Effector CD4-positive, alpha-beta T cell (primary cell): Measurements from ENCODE around the gene PDE9A.
"Not testable (repeated sequence)": the region's sequence is repeated elsewhere in the genome, so short reads cannot be mapped to it uniquely, and the experiment has no call there.

Experiments
- DNase-seq: peaks from one replicate; pipeline ENCODE4 v3.0.0-alpha.2; 2020
- total RNA-seq: gene quantifications from one replicate; lab custom pipeline; 2026; lab: John Stamatoyannopoulos, UW

Gene PDE9A
- total RNA-seq = 13.3 reads per million, percentile 38 among the genes with 10 or more reads in this experiment

GRCh38 chr21:42653231-42654061, at the start of gene PDE9A:
PDE9A (plus strand) TSS chr21:42653621; CDS start chr21:42653815, 194 bp downstream.
- DNase-seq = no peak

GRCh38 chr21:42607102-42607501, 46.3 kb upstream of the PDE9A start:
- DNase-seq = no peak

GRCh38 chr21:42607525-42608102, 45.8 kb upstream of the PDE9A start:
- DNase-seq = no peak

GRCh38 chr21:42608446-42608845, 45.0 kb upstream of the PDE9A start:
- no peak for DNase-seq

- DNase-seq = no peak
These were observed 43.6 kb upstream of the PDE9A start for GRCh38 chr21:42609811-42610210.

GRCh38 chr21:42611852-42612251, 41.6 kb upstream of the PDE9A start:
- no peak for DNase-seq

- DNase-seq = no peak
These were observed 41.0 kb upstream of the PDE9A start for GRCh38 chr21:42612390-42612789.

GRCh38 chr21:42613756-42614155, 39.7 kb upstream of the PDE9A start:
- no peak for DNase-seq

- DNase-seq = peak; percentile 27
These were observed 39.0 kb upstream of the PDE9A start for GRCh38 chr21:42614396-42614795.

GRCh38 chr21:42614811-42615351, 38.5 kb upstream of the PDE9A start:
- DNase-seq = peak; percentile 14

GRCh38 chr21:42615377-42615776, 38.0 kb upstream of the PDE9A start:
- DNase-seq = not testable (repeated sequence)

GRCh38 chr21:42615924-42616323, 37.5 kb upstream of the PDE9A start:
- DNase-seq = no peak

GRCh38 chr21:42616446-42616845, 37.0 kb upstream of the PDE9A start:
- DNase-seq = no peak

GRCh38 chr21:42616941-42617340, 36.5 kb upstream of the PDE9A start:
- no peak for DNase-seq

GRCh38 chr21:42617486-42617885, 35.9 kb upstream of the PDE9A start:
- DNase-seq = no peak

GRCh38 chr21:42618707-42619102, 34.7 kb upstream of the PDE9A start:
- DNase-seq = no peak

GRCh38 chr21:42619166-42619565, 34.3 kb upstream of the PDE9A start:
- no peak for DNase-seq

GRCh38 chr21:42619841-42620240, 33.6 kb upstream of the PDE9A start:
- no peak for DNase-seq

- no peak for DNase-seq
These were observed 32.1 kb upstream of the PDE9A start for GRCh38 chr21:42621166-42621818.

- DNase-seq = no peak
These were observed 31.6 kb upstream of the PDE9A start for GRCh38 chr21:42621819-42622177.

- no peak for DNase-seq
These were observed 31.1 kb upstream of the PDE9A start for GRCh38 chr21:42622284-42622683.

- no peak for DNase-seq
These were observed 29.7 kb upstream of the PDE9A start for GRCh38 chr21:42623694-42624093.

GRCh38 chr21:42624095-42624790, 29.2 kb upstream of the PDE9A start:
- DNase-seq = no peak
